ENCODE data around the gene MRLN. TPM values are rescaled to one million over a fixed set of nuclear protein-coding genes. Genes with fewer than 3 reads are reported as not detected.

The MRLN gene
- total and polyA plus RNA-seq, 12 donors: not detected

- no peak for DNase-seq
- intact Hi-C loops (cut with DNase I): no loop called here
- no peaks in the 10 kb centered on the region for H3K9me3 ChIP-seq
- 81 to 91% methylated on average over 7 of the region's 7 CpGs for WGBS, 2 donors
- H3K4me3 ChIP-seq: no peak overlapping the region
- H3K36me3 ChIP-seq: no peaks in the 10 kb centered on the region
- ATAC-seq: no peak
- no peak overlapping the region for H3K27ac ChIP-seq
- TF ChIP-seq CTCF (IDR thresholded peaks at IDR 0.05): no peak
- H3K27me3 ChIP-seq: peaks cover 0 to 38% (median 8%) of the 10 kb centered on the region in 7 donors
- peaks cover 0 to 15% (median 8%) of the 10 kb centered on the region in 9 donors for H3K4me1 ChIP-seq
These were observed 39.9 kb downstream of the MRLN start for GRCh38 chr10:59713196-59713821.

GRCh38 chr10:59711871-59712494, 41.3 kb downstream of the MRLN start:
- H3K36me3 ChIP-seq: no peaks in the 10 kb centered on the region
- intact Hi-C loops (cut with DNase I): no loop called here
- no peak overlapping the region for H3K4me3 ChIP-seq
- H3K9me3 ChIP-seq: no peaks in the 10 kb centered on the region
- ATAC-seq (no peak), DNase-seq (no peak)
- peaks cover 0 to 16% (median 8%) of the 10 kb centered on the region in 9 donors for H3K4me1 ChIP-seq
- no peak overlapping the region for H3K27ac ChIP-seq
- 42 to 44% methylated on average over 3 of the region's 3 CpGs for WGBS, 2 donors
- peaks cover 0 to 48% (median 8%) of the 10 kb centered on the region in 7 donors for H3K27me3 ChIP-seq
- TF ChIP-seq CTCF (IDR thresholded peaks at IDR 0.05): no peak

GRCh38 chr10:59709395-59710125, 43.7 kb downstream of the MRLN start, which contains the start of gene SLC16A9:
TSS of gene SLC16A9 (minus strand) at chr10:59709850. CDS start at chr10:59684291, 25,559 bp downstream.
- Histone ChIP-seq H3K9me3 (no peaks in the 10 kb centered on the region), H3K27ac (peak within 1 kb of the TSS in 9 of 10 donors; percentile 28 to 86 (median 58)), H3K36me3 (no peaks in the 10 kb centered on the region), H3K27me3 (peaks cover 0 to 48% (median 8%) of the 10 kb centered on the region in 7 donors), H3K4me3 (peak within 1 kb of the TSS; percentile 50 to 81 (median 68)), H3K4me1 (peaks cover 0 to 16% (median 8%) of the 10 kb centered on the region in 9 donors)
- 0 to 1% methylated on average over 59 to 68 of the region's 68 CpGs for WGBS, 2 donors
- intact Hi-C loops (cut with DNase I): no loop called here
- ATAC-seq (peak; percentile 89 to 97 (median 93)), DNase-seq (peak; percentile 57 to 59)
- peak in 8 of 9 donors; percentile 17 to 57 (median 38) for TF ChIP-seq CTCF (IDR thresholded peaks at IDR 0.05)

GRCh38 chr10:59708816-59709394, 44.4 kb downstream of the MRLN start:
- Histone ChIP-seq H3K36me3 (no peaks in the 10 kb centered on the region), H3K4me3 (peak overlapping the region; percentile 50 to 81 (median 68)), H3K9me3 (no peaks in the 10 kb centered on the region), H3K27me3 (peaks cover 0 to 48% (median 8%) of the 10 kb centered on the region in 7 donors), H3K4me1 (peaks cover 0 to 16% (median 8%) of the 10 kb centered on the region in 9 donors), H3K27ac (peak overlapping the region in 6 of 10 donors; percentile 56 to 86 (median 70))
- TF ChIP-seq CTCF (IDR thresholded peaks at IDR 0.05): no peak
- intact Hi-C loops (cut with DNase I): no loop called here
- DNase-seq (peak; percentile 6 to 21), ATAC-seq (peak; percentile 14 to 74 (median 65))
- 1 to 3% methylated on average over 42 of the region's 42 CpGs for WGBS, 2 donors
